T-helper 17 cell (primary cell): ENCODE measurements around the gene ASB4. TPM values are rescaled to one million over a fixed set of nuclear protein-coding genes. Genes with fewer than 3 reads are reported as not detected.

Experiments used
- ATAC-seq: fragments of 150-1000 bp; cut with Tn5 transposase; 2 replicates; pipeline ENCODE4 v1.10.0; 2021; ENCODE audit warnings: mild to moderate bottlenecking, moderate library complexity
- DNase-seq, 3 donors: peaks; one replicate each; pipeline versions ENCODE4 v3.0.0 to v3.0.0-alpha.2; 2020 to 2021
- H3K9me3 ChIP-seq: one replicate; pipeline ENCODE4 v1.7.0; 2013; ENCODE audit warnings: low read length, mild to moderate bottlenecking; ENCODE audit not compliant: control insufficient read depth, poor library complexity, severe bottlenecking
- H3K27ac Mint-ChIP-seq: one replicate; pipeline ENCODE4 v1.8.0; 2022; ENCODE audit warnings: mild to moderate bottlenecking, moderate library complexity, mixed read lengths
- H3K27me3 Mint-ChIP-seq: one replicate; pipeline ENCODE4 v1.8.0; 2022; ENCODE audit warnings: mixed read lengths
- H3K36me3 Mint-ChIP-seq: one replicate; pipeline ENCODE4 v1.8.0; 2022; ENCODE audit warnings: low read depth, mixed read lengths
- H3K4me1 Mint-ChIP-seq: one replicate; pipeline ENCODE4 v1.8.0; 2022; ENCODE audit warnings: mild to moderate bottlenecking, mixed read lengths
- H3K4me3 Mint-ChIP-seq: one replicate; pipeline ENCODE4 v1.8.0; 2022; ENCODE audit warnings: mild to moderate bottlenecking, moderate library complexity, mixed read lengths
- total RNA-seq, 4 donors: library from RNA in 2 of 4; stranded (reverse) in 2 of 4; gene quantifications; one replicate each; pipeline ENCODE4 v1.2.3 and lab custom pipeline; 2022 to 2026

Gene ASB4
- total RNA-seq, 2 donors from 2014 or later, result not detected

DNA sequence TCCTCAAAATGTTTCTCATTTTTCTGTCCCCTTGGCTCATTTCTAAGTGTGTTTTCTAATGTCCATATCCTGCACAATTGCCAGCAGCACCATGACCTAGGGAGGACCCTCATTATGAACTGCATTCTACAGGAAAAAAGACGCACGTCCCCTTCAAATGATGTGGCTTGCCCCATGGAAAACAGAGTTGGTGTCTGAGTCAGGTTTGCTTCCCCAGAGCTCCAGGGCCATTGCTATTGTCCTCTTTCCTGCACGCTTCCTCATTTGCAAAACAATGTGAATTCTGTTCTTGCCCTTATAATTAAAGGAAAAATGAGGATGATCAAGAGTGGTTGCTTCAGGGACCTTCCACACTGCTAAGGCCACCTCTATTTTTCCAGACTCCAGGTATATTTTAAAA lies 14.7 kb upstream of the ASB4 start:
- Mint-ChIP-seq H3K36me3 (no peaks in the 10 kb centered on the region), H3K27me3 (peaks cover 10% of the 10 kb centered on the region), H3K4me3 (no peak overlapping the region), H3K4me1 (no peaks in the 10 kb centered on the region), H3K27ac (no peak overlapping the region)
- H3K9me3 ChIP-seq, result no peaks in the 10 kb centered on the region
- no peak for DNase-seq
- no peak for ATAC-seq

DNA sequence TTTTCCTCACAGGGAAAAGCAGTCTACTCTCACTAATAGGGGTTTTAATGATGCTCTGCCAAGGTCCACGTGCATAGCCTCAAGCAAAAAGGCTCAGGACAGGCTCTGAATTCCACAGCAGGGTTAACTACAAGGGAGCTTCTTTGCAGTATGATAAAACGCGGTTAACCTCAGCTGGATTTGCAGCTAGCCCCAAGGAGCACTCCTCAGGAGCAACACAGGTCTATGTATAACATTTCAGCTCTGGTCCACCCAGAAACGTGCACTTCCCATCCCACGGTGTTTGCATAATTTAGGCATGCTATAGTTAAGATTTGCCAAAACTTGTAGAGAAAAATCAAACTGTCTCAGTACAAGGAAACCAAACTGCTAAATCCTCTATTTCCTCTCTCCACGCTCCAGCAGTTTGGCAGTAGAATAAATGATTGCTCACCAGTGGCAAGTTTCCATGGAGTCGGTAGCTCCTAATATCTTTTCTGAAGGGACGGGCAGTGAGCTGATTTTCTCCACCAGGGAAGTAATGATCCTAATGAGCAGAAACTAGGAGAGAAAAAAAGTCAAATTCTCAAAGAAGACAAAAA lies 13.1 kb upstream of the ASB4 start:
- Mint-ChIP-seq H3K27me3 (peaks cover 13% of the 10 kb centered on the region), H3K27ac (no peak overlapping the region), H3K4me1 (no peaks in the 10 kb centered on the region), H3K36me3 (no peaks in the 10 kb centered on the region), H3K4me3 (no peak overlapping the region)
- H3K9me3 ChIP-seq, result no peaks in the 10 kb centered on the region
- ATAC-seq (no peak), DNase-seq (no peak)

DNA sequence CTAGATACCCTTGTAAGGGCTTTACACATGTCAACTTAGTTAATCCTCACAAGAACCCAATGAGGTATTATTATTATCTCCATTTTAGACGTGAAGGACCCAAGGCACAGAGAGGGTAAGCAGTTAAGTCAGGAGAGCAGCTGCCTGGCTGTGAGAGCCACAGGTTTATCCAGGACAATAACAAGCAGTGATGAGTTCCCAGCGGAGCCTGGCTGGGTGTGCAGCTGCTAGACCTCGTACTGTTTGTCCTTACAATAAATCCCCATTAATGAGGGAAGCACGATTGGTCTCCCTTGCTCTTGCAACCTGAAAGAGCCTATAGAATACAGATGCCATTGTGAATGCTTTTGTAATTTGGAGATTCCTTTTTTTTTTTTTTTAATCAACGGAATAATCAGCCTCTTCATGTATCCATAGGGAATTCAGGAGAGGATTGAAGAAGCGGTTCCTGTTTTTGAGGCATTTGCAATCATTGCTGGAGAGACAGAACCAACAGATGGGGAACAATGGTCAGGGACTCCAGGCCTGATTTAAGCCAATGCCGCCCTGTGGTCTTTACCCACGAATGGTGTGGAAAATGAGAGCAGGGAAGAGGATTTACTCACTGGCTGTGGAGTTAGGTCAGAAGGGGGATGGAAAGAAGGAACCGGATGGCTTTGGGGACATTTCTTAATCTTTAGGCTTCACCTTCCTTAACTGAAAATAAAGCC lies 12.3 kb upstream of the ASB4 start:
- ATAC-seq, result no peak
- H3K27me3 Mint-ChIP-seq, result peaks cover 20% of the 10 kb centered on the region
- DNase-seq, result no peak

DNA sequence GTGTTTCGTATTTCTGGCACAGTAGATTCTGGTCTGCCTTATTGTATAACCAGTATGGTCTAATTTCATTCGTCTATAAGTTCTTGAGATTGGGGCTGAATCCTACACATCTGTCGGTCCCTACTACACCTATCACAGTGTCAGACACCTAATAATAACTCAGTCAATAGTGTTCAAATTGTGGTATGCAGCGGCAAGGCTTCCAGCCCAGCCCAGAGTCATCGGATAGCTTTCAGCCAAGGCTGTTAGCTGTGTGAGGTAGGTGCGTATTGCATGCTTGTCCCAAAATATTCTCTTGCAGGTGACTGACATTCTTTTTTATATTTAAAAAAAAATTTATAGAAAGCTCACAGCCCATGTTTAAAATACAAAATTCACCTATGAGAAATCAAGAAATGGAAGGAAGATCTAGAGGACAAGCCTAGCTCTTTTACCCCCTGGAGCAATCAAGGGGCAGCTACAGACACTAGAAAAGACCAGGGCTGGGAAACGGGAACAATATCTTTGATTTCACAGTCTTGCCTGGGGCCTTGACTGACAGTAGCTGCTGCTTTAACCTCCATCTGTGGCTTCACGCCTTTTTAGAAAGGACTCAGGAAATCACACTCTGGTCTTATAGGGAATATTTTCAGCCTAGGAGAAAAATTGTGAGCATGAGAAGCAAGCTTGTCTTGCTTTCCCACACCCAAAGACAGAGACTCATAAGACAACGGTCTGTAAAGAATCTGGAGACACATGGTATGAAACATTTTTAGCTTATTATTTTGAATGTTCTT lies 9.5 kb upstream of the ASB4 start:
- Mint-ChIP-seq H3K4me3 (no peak overlapping the region), H3K27ac (no peak overlapping the region), H3K36me3 (no peaks in the 10 kb centered on the region), H3K4me1 (no peaks in the 10 kb centered on the region), H3K27me3 (peaks cover 28% of the 10 kb centered on the region)
- no peak for DNase-seq
- no peaks in the 10 kb centered on the region for H3K9me3 ChIP-seq
- no peak for ATAC-seq

More for the DNA sequence above, 12.3 kb upstream of the ASB4 start:
- Mint-ChIP-seq H3K36me3 (no peaks in the 10 kb centered on the region), H3K4me3 (no peak overlapping the region), H3K4me1 (no peaks in the 10 kb centered on the region), H3K27ac (no peak overlapping the region)
- H3K9me3 ChIP-seq, result no peaks in the 10 kb centered on the region

DNA sequence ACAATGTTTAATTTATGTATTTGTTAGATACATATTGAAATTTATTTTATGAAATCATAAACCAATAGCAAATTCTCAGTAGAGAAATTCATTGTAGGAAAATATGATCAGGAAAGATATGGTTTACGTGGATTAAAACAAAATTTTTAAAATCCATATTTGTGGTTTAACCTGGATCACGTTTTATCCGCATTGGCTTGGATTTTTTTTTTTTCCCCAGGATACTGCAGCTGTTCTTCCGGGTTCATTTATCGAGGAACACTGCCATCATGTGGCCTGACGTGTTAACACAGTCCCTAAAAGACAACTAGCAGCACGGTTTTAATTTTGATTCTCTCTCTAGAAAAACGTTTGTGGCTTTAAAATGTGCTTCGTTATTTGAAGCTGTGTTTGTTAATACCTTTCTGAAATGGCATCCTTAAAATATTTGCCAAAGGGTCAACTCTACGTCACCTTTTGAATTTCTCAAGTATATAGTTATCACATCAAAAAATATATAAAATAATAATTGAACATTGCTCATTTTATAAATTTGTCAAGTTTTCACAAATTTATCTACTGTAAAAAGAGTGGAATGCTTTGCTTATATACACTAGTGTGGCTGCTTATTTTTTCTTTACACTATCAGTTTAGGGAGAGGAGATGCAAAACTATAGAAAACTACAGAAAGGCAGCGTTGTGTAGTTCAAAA lies 8.7 kb upstream of the ASB4 start:
- DNase-seq (peak in 1 of 3 donors; percentile 16), ATAC-seq (peak; percentile 76)
- H3K4me3 Mint-ChIP-seq, result no peak overlapping the region
- no peak overlapping the region for H3K27ac Mint-ChIP-seq
- H3K27me3 Mint-ChIP-seq, result peaks cover 28% of the 10 kb centered on the region
- no peaks in the 10 kb centered on the region for H3K4me1 Mint-ChIP-seq
- H3K36me3 Mint-ChIP-seq, result no peaks in the 10 kb centered on the region
- no peaks in the 10 kb centered on the region for H3K9me3 ChIP-seq

DNA sequence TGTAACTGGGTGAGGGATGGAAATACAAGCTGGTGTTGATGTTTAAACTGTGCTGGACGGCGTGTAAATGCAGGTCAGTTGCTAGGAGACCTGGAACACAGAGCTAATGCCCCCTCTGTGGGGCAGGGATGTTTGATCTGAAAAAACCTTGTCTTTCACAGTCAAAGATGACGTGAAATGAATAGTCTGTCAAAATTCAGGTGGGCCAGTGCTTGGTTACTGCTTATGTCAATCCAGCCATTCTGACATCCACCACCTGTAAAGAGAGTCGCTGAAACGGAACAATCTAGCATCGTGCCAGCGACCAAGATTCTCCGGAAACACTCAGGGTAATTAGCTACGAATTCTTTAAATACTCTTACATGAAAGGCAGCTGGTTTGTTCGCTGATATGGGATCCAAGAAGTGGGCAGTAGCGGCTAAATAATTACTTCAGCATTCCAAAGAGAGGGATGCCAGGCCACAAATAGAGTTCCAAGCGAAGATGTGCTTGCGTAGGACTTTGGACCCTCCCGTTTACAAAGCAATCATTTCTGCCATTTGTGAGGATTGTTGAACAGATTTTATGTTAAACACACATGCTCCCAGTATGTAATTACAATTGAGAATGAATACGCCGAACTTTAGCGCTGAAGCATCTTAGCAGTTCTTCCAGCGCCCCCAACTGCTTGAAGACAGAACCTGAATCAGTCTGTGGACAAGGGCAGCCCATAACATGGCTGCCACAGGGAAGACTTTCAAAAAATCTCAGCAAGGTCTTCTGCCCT lies 7.3 kb upstream of the ASB4 start:
- Mint-ChIP-seq H3K36me3 (no peaks in the 10 kb centered on the region), H3K27me3 (peaks cover 26% of the 10 kb centered on the region), H3K4me3 (no peak overlapping the region), H3K4me1 (no peaks in the 10 kb centered on the region), H3K27ac (no peak overlapping the region)
- ATAC-seq, result no peak
- no peaks in the 10 kb centered on the region for H3K9me3 ChIP-seq
- DNase-seq, result no peak

DNA sequence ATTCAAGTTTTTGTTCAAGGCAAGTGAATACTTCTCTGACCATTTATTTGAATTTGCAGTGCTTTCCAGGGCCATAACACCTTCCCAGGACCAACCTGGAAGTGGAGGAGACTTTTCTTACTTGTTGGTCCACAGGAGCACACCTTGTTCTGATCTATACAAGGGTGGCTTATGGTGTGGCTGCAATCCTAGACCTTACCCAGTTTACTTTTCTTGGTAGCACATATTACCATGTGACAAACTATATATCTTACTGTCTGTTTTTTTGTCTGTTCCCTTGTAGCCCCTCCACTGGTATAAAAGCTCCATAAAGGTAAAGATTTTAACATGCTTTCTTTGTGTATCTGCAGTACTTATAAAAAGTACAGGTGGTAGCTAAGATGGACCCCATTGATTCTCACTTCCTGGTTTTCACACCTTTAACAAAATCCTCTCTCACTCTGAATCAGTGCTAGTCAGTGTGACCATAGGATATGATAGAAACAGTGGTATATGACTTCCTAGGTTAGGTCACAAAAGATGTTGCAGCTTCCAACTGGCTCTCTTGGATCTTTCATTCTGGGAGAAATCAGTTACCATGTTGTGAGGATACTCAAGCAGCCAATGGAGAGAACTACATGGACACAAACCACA lies 5.6 kb upstream of the ASB4 start:
- Mint-ChIP-seq H3K4me1 (no peaks in the 10 kb centered on the region), H3K27me3 (peaks cover 26% of the 10 kb centered on the region), H3K4me3 (no peak overlapping the region), H3K36me3 (no peaks in the 10 kb centered on the region), H3K27ac (no peak overlapping the region)
- no peak for DNase-seq
- no peak for ATAC-seq
- no peaks in the 10 kb centered on the region for H3K9me3 ChIP-seq

DNA sequence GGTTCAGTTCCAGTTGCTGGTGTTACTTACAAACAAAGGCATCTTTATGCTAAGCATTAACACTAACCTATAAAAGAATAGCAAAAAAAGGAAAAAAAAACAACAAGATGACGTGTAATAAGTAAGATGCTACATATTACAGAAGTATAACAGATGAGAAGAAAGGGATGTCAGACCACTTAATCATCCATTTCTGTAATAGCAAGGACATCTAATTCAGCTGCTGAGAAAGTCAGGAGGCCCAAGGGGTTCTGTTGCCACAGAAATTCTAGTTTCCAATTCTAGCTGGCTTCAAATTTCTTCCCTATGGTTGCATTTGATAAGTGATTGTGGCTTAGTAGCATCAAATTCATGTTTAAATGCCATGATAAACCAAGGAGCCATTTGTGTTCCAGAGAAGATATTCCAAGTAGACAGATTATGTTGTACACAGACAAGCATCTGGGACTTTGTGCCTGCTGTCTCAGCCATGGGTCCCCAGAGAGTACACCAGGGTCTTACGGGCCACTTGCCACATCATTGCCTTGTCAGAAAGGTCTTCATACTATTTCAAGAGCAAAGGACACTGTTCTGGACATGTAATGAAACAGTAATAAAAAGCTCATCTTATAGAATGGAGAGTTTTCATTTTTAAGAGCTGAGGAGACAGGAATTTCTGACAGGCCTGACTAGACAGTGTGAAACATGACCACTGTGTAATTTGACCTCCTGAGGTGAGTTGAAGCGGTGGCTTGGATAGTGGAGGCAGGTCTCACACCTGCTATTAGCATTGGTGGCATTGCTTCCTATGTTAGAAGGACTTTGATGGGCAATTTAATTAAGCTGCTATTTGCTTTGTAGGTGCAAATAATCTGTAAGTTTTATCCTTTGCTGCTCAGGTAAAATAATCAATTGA lies 4.2 kb upstream of the ASB4 start:
- ATAC-seq, result no peak
- no peaks in the 10 kb centered on the region for H3K4me1 Mint-ChIP-seq
- no peak for DNase-seq
- peaks cover 26% of the 10 kb centered on the region for H3K27me3 Mint-ChIP-seq
- no peaks in the 10 kb centered on the region for H3K9me3 ChIP-seq
- no peak overlapping the region for H3K4me3 Mint-ChIP-seq
- no peaks in the 10 kb centered on the region for H3K36me3 Mint-ChIP-seq
- no peak overlapping the region for H3K27ac Mint-ChIP-seq

DNA sequence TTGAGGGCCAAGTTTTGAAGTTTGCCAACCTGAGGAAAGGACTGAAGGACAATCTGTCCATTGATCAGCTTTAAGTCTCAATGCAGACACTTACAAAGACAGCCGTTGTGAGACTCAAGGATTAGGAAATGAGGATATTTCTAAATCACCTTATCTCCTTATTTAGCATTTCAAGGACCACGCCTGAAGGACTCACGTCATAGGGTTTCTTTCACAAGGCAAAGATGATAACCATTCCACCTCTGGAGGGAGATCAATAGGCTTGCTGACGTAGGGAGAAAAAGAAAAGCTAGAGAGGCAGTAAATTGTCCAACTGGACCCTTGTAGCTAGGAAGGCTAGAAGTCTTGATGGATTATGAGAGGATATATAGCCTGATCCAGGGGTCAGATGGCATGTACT lies 3.3 kb upstream of the ASB4 start:
- Mint-ChIP-seq H3K4me1 (no peaks in the 10 kb centered on the region), H3K27ac (no peak overlapping the region), H3K4me3 (no peak overlapping the region), H3K36me3 (no peaks in the 10 kb centered on the region), H3K27me3 (peaks cover 26% of the 10 kb centered on the region)
- ATAC-seq (no peak), DNase-seq (no peak)
- H3K9me3 ChIP-seq, result no peaks in the 10 kb centered on the region

DNA sequence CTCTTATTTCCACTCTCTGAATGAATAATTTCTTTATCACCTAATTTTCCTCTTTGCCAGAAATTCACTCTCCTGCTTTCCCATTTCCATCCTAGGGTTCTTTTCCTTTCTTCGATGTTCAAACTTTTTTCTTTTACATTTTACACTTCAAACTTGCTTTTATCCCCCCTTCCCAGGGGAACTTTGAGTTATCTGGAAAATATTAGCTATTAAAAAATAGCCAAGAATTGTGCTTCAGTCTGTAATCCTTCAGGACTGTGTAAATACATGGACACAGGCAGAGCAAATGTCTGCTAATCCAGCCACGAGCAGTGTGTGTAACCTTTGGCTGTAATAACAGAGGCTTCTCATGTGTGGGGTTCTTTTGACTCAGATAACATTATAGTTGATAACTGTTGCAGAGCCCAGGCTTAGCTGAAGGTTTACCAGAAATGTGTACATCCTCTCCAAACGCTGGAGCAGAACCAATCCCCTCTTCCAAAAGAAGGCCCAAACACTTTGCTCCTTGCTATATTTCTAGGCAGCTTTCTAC lies 4.6 kb downstream of the ASB4 start:
- Mint-ChIP-seq H3K27me3 (peaks cover 17% of the 10 kb centered on the region), H3K4me1 (no peaks in the 10 kb centered on the region), H3K36me3 (no peaks in the 10 kb centered on the region), H3K27ac (no peak overlapping the region), H3K4me3 (no peak overlapping the region)
- H3K9me3 ChIP-seq, result no peaks in the 10 kb centered on the region
- DNase-seq (no peak), ATAC-seq (no peak)

DNA sequence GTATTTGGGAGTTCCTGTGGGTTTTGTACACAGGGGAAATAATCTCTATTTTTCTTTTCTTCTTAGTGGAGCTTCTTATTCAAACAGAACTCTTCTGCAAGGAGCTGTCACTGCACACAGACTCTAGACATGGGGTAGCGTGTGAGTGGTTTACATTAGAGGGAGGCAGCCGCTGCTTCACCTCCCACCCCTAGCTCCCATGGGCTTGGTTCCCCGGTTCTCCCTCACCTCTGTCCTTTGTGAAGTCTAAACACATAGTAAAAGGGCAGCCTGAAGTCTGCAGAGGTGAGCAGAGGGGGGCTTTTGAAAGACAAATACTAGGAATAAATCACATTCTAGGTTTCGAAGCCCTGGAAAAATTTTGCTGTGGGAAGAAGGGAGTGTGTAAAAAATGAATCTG lies 5.5 kb downstream of the ASB4 start:
- H3K4me3 Mint-ChIP-seq, result no peak overlapping the region
- no peaks in the 10 kb centered on the region for H3K9me3 ChIP-seq
- no peaks in the 10 kb centered on the region for H3K36me3 Mint-ChIP-seq
- H3K27me3 Mint-ChIP-seq, result peaks cover 21% of the 10 kb centered on the region
- no peak for ATAC-seq
- no peak for DNase-seq
- H3K4me1 Mint-ChIP-seq, result no peaks in the 10 kb centered on the region
- no peak overlapping the region for H3K27ac Mint-ChIP-seq
